Measurements from ENCODE around the gene MYO3B.

DNA sequence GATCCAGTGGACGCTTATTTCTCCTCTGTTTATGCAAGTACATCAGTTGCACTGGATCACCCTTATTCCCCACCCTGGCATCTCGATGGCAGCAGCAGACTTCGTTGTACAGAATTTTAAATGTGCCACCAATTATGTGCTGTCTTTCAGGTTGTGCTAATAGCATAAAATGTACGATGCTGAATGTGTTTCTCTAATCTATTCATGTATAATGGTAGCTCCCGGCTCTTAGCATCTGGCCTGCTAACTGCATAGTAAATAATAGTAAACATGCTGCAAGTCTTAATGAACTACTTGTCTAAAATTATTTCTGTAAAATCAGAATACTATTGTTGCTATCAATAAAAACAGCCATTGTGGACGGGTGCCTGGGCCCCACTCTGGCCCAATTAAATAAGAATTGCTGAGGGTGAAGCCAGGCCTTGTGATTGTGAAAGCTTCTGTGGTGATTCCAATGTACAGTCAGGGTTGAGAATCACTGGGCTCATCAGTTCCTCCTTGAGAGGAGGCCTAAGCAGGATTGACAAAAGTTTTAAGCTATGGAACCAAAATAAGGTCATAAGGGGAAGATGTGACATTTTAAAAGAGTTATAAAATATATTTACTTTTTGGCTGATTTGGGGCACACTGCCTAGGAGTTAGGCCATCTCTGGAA, 14.4 kb upstream of the MYO3B start:
- TF ChIP-seq, protein P1, sequence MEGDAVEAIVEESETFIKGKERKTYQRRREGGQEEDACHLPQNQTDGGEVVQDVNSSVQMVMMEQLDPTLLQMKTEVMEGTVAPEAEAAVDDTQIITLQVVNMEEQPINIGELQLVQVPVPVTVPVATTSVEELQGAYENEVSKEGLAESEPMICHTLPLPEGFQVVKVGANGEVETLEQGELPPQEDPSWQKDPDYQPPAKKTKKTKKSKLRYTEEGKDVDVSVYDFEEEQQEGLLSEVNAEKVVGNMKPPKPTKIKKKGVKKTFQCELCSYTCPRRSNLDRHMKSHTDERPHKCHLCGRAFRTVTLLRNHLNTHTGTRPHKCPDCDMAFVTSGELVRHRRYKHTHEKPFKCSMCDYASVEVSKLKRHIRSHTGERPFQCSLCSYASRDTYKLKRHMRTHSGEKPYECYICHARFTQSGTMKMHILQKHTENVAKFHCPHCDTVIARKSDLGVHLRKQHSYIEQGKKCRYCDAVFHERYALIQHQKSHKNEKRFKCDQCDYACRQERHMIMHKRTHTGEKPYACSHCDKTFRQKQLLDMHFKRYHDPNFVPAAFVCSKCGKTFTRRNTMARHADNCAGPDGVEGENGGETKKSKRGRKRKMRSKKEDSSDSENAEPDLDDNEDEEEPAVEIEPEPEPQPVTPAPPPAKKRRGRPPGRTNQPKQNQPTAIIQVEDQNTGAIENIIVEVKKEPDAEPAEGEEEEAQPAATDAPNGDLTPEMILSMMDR (IDR thresholded peaks at IDR 0.05; ENCODE audit: insufficient read depth, low read length, poor library complexity, severe bottlenecking), result no peak
- no peak for TF ChIP-seq EZH2phosphoT487 (conservative IDR thresholded peaks at IDR 0.05; ENCODE audit: low read length)

Measured in SU-DHL-6 (cell line).